ENCODE results near the gene SORCS1. TPM values are rescaled to one million over a fixed set of nuclear protein-coding genes. Genes with fewer than 3 reads are reported as not detected.

The SORCS1 gene
- total and polyA plus RNA-seq, 9 donors: 0.05 to 2.4 (median 1.0) TPM

GRCh38 chr10:107059068-107059804 is 105.3 kb downstream of the SORCS1 start:
- Histone ChIP-seq H3K9me3 (no peaks in the 10 kb centered on the region), H3K36me3 (no peaks in the 10 kb centered on the region), H3K4me3 (no peak overlapping the region), H3K4me1 (ENCODE audit: insufficient read depth) (no peaks in the 10 kb centered on the region), H3K27ac (no peak overlapping the region), H3K27me3 (no peaks in the 10 kb centered on the region)
- TF ChIP-seq EP300 (IDR thresholded peaks at IDR 0.05): no peak
- TF ChIP-seq CTCF (IDR thresholded peaks at IDR 0.05): no peak
- no peak for TF ChIP-seq POLR2A (IDR thresholded peaks at IDR 0.05)
- intact Hi-C loops (cut with DNase I): no loop called here
- DNase-seq: no peak
- 44 to 58% (median 45%) methylated on average over 4 of the region's 4 CpGs for WGBS, 3 donors

GRCh38 chr10:107058331-107058730 is 106.2 kb downstream of the SORCS1 start:
- H3K36me3 ChIP-seq: no peaks in the 10 kb centered on the region
- WGBS, 3 donors: 90 to 91% (median 91%) methylated on average over 2 of the region's 2 CpGs
- TF ChIP-seq POLR2A (IDR thresholded peaks at IDR 0.05) (no peak), EP300 (IDR thresholded peaks at IDR 0.05) (no peak), CTCF (IDR thresholded peaks at IDR 0.05) (no peak)
- no peaks in the 10 kb centered on the region for H3K27me3 ChIP-seq
- H3K9me3 ChIP-seq: no peaks in the 10 kb centered on the region
- intact Hi-C loops (cut with DNase I): no loop called here
- no peak overlapping the region for H3K4me3 ChIP-seq
- H3K27ac ChIP-seq: no peak overlapping the region
- H3K4me1 ChIP-seq (ENCODE audit: insufficient read depth): no peaks in the 10 kb centered on the region
- no peak for DNase-seq

- H3K36me3 ChIP-seq: no peaks in the 10 kb centered on the region
- no peaks in the 10 kb centered on the region for H3K27me3 ChIP-seq
- H3K9me3 ChIP-seq: no peaks in the 10 kb centered on the region
- H3K27ac ChIP-seq: no peak overlapping the region
- no peak overlapping the region for H3K4me3 ChIP-seq
- 85 to 92% (median 86%) methylated on average over 2 of the region's 2 CpGs for WGBS, 3 donors
- TF ChIP-seq CTCF (IDR thresholded peaks at IDR 0.05): no peak
- no peak for TF ChIP-seq POLR2A (IDR thresholded peaks at IDR 0.05)
- TF ChIP-seq EP300 (IDR thresholded peaks at IDR 0.05): no peak
- no peak for DNase-seq
- H3K4me1 ChIP-seq (ENCODE audit: insufficient read depth): no peaks in the 10 kb centered on the region
- intact Hi-C loops (cut with DNase I): no loop called here
Measured at GRCh38 chr10:107056182-107056581, 108.3 kb downstream of the SORCS1 start.

- H3K27ac ChIP-seq: no peak overlapping the region
- 60 to 69% (median 62%) methylated on average over 3 of the region's 3 CpGs for WGBS, 3 donors
- H3K9me3 ChIP-seq: no peaks in the 10 kb centered on the region
Measured at GRCh38 chr10:107054469-107055156, 109.9 kb downstream of the SORCS1 start.

More at GRCh38 chr10:107054469-107055156, 109.9 kb downstream of the SORCS1 start:
- H3K4me3 ChIP-seq: no peak overlapping the region
- no peaks in the 10 kb centered on the region for H3K36me3 ChIP-seq
- H3K27me3 ChIP-seq: no peaks in the 10 kb centered on the region
- TF ChIP-seq EP300 (IDR thresholded peaks at IDR 0.05) (no peak), POLR2A (IDR thresholded peaks at IDR 0.05) (no peak), CTCF (IDR thresholded peaks at IDR 0.05) (no peak)
- DNase-seq: no peak
- H3K4me1 ChIP-seq (ENCODE audit: insufficient read depth): no peaks in the 10 kb centered on the region
- intact Hi-C loops (cut with DNase I): no loop called here

Measured in ovary (tissue), 9 donors.